ENCODE data around the gene NKX6-2. TPM values are rescaled to one million over a fixed set of nuclear protein-coding genes. Genes with fewer than 3 reads are reported as not detected.

The NKX6-2 gene
- total RNA-seq, 2 experiments from 2014 or later, result not detected

DNA sequence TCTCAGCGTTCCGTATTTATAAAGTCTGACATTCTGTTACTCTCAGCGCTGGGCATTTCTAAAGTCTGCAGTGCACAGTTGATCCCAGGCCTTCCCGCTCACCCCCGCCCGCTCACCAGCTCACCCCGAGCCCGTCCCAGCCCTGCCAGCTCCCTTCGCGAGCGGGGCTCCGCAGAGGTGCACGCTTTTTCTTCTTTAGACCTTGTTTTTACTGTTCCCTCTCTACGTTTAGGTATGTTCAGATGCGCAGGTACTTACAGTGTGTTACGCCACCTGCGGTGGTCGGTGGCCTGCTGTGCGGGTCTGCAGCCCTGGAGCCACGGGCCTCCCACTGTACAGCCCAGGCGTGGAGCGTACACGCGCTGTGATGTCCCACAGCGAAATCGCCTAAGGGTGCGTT lies 28.8 kb downstream of the NKX6-2 start:
- POLR2A ChIA-PET, result no interaction called here
- Mint-ChIP-seq H3K27me3 (no peaks in the 10 kb centered on the region), H3K9me3 (peaks cover 7% of the 10 kb centered on the region), H3K4me3 (no peak overlapping the region), H3K27ac (no peak overlapping the region), H3K36me3 (peaks cover 15% of the 10 kb centered on the region), H3K4me1 (peaks cover 2% of the 10 kb centered on the region)
- ATAC-seq (ENCODE audit: low read depth), result no peak
- no peak for DNase-seq

DNA sequence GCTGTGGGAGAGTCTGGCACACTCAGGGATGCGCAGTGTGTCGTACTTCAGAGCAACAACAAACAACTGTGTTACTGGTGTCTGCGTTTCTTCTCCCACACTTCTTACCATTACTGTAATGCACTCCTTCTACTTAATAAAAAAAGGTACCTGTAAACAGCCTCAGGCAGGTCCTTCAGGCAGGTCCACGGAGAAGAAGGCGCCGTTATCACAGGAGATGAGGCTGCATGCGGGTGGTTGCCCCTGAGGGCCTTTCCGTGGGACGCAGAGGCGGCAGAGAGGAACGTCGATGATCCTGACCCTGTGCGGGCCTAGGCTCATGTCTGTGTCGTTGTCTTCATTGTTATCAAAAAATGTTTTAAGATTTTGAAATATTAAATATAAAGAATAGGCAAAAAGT lies 29.4 kb downstream of the NKX6-2 start:
- Mint-ChIP-seq H3K27me3 (no peaks in the 10 kb centered on the region), H3K9me3 (peaks cover 7% of the 10 kb centered on the region), H3K4me3 (no peak overlapping the region), H3K4me1 (peaks cover 2% of the 10 kb centered on the region), H3K27ac (no peak overlapping the region), H3K36me3 (peaks cover 13% of the 10 kb centered on the region)
- DNase-seq (no peak), ATAC-seq (ENCODE audit: low read depth) (no peak)
- POLR2A ChIA-PET, result no interaction called here

DNA sequence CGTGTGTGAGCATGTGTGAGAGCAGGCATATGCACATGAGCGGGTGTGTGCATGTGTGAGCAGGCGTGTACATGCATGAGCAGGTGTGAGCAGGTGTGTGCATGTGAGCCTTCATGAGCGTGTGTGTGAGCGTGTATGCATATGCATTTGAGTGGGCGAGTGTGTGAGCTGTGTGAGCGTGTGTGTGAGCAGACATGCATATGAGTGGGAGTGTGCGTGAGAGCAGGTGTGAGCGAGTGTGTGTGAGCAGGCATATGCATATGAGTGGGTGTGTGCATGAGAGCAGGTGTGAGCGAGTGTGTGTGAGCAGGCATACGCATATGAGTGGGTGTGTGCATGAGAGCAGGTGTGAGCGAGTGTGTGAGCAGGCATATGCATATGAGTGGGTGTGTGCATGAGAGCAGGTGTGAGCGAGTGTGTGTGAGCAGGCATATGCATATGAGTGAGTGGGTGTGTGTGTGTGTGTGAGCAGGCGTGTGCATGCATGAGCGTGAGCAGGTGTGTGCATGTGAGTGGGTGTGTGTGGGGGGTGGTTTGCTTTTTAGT lies 30.7 kb downstream of the NKX6-2 start:
- Mint-ChIP-seq H3K4me1 (peaks cover 2% of the 10 kb centered on the region), H3K4me3 (no peak overlapping the region), H3K9me3 (peaks cover 7% of the 10 kb centered on the region), H3K36me3 (peaks cover 13% of the 10 kb centered on the region), H3K27ac (no peak overlapping the region), H3K27me3 (no peaks in the 10 kb centered on the region)
- DNase-seq (no peak), ATAC-seq (ENCODE audit: low read depth) (no peak)
- POLR2A ChIA-PET, result no interaction called here

DNA sequence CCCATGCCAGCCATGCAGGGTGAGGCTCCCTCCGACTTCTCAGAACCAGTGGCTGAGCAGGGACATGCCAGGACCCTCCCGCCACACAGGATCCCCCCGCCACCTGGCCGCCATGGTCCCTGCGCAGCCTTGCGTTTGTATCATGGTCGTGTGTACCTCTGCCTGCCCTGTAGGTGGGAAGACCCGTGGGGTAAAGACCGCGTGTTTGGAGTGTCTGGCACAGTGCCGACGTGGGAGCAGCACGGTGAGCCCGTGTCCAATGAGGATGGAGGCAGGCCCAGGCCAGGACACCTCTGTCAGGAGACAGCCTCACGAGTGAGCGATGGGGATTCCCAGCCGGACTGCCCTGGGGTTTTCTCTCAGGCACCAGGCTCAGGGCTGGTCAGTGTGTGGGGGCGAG lies 31.9 kb downstream of the NKX6-2 start:
- H3K9me3 Mint-ChIP-seq, result peaks cover 7% of the 10 kb centered on the region
- H3K27ac Mint-ChIP-seq, result no peak overlapping the region
- no peaks in the 10 kb centered on the region for H3K27me3 Mint-ChIP-seq
- no peak overlapping the region for H3K4me3 Mint-ChIP-seq
- H3K36me3 Mint-ChIP-seq, result peaks cover 13% of the 10 kb centered on the region
- H3K4me1 Mint-ChIP-seq, result peaks cover 2% of the 10 kb centered on the region
- DNase-seq (no peak), ATAC-seq (ENCODE audit: low read depth) (no peak)
- POLR2A ChIA-PET, result no interaction called here

DNA sequence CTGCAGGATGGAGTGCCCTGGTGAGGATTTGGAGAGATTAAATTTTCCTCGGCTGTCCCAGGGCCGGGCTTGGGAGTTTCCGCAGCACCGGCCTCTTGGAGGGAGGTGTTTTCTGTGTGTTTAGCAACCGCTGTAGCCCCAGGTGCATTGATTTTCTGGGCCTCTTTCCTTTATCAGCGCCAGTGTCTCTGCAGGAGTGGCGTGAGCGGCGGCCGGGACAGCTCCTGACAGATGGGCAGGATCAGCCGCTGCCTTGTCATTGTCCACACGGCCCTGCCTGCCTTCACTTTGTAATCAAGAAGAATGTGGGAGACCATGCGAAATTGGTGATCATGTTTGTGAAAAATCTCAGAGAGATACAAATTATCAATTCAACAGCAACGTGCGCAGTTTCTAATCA lies 32.4 kb downstream of the NKX6-2 start:
- no peaks in the 10 kb centered on the region for H3K27me3 Mint-ChIP-seq
- POLR2A ChIA-PET, result no interaction called here
- ATAC-seq (ENCODE audit: low read depth) (no peak), DNase-seq (no peak)
- peaks cover 7% of the 10 kb centered on the region for H3K9me3 Mint-ChIP-seq
- no peak overlapping the region for H3K27ac Mint-ChIP-seq
- H3K4me3 Mint-ChIP-seq, result no peak overlapping the region
- peaks cover 13% of the 10 kb centered on the region for H3K36me3 Mint-ChIP-seq
- peaks cover 2% of the 10 kb centered on the region for H3K4me1 Mint-ChIP-seq

DNA sequence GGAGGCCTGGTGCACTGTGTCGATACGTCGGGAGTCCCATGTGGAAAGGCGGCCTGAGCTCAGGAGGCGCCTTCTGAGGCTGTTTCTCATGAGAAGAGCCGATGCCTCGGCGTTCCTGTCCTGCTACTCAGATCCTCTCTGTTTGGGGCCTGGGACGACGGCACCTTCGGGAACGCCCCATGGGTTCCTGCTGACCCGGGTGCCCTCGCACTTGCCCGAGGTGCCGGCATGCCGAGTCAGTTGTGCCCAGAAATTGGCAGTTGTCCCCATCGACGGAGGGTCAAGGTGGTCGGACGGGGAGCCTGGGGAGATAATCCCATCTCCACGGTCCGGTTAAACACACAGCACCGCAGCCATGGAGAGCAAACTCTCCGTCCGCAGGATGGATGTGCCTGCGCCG lies 33.0 kb downstream of the NKX6-2 start:
- ATAC-seq (ENCODE audit: low read depth), result no peak
- H3K27ac Mint-ChIP-seq, result no peak overlapping the region
- DNase-seq, result no peak
- peaks cover 13% of the 10 kb centered on the region for H3K36me3 Mint-ChIP-seq
- POLR2A ChIA-PET, result no interaction called here
- H3K27me3 Mint-ChIP-seq, result no peaks in the 10 kb centered on the region
- H3K9me3 Mint-ChIP-seq, result peaks cover 7% of the 10 kb centered on the region
- peaks cover 2% of the 10 kb centered on the region for H3K4me1 Mint-ChIP-seq
- no peak overlapping the region for H3K4me3 Mint-ChIP-seq

DNA sequence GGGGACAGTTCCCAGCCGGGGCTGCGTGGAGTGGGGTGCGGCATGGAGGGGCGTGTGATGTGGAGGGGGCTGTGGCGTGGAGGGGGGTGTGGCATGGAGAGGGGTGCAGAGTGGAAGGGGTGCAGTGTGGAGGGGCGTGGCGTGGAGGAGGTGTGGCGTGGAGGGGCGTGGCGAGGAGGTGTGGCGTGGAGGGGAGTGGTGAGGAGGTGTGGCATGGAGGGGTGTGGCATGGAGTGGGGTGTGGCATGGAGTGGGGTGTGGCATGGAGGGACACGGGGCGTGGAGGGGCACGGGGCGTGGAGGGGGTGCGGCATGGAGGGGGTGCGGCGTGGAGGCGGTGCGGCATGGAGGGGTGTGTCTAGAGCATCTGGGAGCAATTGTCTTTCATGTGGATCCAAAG lies 33.6 kb downstream of the NKX6-2 start:
- Mint-ChIP-seq H3K27ac (no peak overlapping the region), H3K36me3 (peaks cover 13% of the 10 kb centered on the region), H3K4me1 (peaks cover 2% of the 10 kb centered on the region), H3K27me3 (no peaks in the 10 kb centered on the region), H3K9me3 (peaks cover 7% of the 10 kb centered on the region), H3K4me3 (no peak overlapping the region)
- no peak for DNase-seq
- no peak for ATAC-seq (ENCODE audit: low read depth)
- POLR2A ChIA-PET, result no interaction called here

DNA sequence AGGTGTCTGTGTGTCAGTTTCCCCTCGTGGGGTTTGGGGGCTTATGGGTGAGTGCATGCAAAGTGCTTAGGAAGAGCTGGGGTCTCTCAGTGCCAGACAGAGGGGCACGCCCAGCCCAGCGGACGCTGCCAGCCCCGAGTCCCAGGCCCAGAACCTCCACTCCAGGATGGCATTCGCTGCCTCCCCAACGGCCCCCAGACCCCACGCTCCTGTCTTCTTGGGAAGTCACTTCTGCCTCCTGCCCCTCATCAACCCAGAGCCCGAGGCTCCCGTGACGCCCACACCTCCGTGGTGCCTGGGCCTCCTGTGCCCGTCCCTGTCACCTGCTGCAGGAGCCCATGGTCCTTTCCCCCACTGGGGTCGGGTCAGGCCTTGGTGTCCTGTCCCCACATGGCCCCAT lies 35.0 kb downstream of the NKX6-2 start:
- Mint-ChIP-seq H3K9me3 (peaks cover 7% of the 10 kb centered on the region), H3K27ac (no peak overlapping the region), H3K36me3 (peaks cover 10% of the 10 kb centered on the region), H3K4me1 (peaks cover 2% of the 10 kb centered on the region), H3K4me3 (no peak overlapping the region), H3K27me3 (no peaks in the 10 kb centered on the region)
- POLR2A ChIA-PET, result no interaction called here
- ATAC-seq (ENCODE audit: low read depth) (no peak), DNase-seq (no peak)

DNA sequence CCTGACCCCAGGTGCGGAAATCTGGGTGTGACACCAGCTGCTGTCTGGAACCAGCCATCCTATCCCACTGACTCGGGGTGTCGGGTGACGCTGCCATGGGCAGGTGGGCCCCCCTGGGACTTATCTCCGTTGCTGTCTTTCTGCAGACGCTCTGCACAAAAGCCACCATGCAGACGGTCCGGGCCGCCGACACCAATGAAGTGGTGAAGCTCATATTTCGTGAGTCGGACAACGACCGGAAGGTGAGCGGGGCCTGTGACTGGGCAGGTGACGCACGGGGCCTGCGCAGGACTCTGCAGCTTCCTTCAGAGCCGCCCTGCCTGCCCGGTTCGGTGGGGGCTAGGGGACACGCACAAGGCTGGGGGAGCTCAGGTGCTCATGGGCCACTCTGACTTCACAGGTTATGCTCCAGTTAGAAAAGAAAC lies 36.6 kb downstream of the NKX6-2 start:
- Mint-ChIP-seq H3K27me3 (no peaks in the 10 kb centered on the region), H3K9me3 (no peaks in the 10 kb centered on the region), H3K27ac (no peak overlapping the region), H3K4me1 (no peaks in the 10 kb centered on the region), H3K36me3 (peaks cover 2% of the 10 kb centered on the region), H3K4me3 (no peak overlapping the region)
- POLR2A ChIA-PET, result no interaction called here
- DNase-seq (no peak), ATAC-seq (ENCODE audit: low read depth) (no peak)

DNA sequence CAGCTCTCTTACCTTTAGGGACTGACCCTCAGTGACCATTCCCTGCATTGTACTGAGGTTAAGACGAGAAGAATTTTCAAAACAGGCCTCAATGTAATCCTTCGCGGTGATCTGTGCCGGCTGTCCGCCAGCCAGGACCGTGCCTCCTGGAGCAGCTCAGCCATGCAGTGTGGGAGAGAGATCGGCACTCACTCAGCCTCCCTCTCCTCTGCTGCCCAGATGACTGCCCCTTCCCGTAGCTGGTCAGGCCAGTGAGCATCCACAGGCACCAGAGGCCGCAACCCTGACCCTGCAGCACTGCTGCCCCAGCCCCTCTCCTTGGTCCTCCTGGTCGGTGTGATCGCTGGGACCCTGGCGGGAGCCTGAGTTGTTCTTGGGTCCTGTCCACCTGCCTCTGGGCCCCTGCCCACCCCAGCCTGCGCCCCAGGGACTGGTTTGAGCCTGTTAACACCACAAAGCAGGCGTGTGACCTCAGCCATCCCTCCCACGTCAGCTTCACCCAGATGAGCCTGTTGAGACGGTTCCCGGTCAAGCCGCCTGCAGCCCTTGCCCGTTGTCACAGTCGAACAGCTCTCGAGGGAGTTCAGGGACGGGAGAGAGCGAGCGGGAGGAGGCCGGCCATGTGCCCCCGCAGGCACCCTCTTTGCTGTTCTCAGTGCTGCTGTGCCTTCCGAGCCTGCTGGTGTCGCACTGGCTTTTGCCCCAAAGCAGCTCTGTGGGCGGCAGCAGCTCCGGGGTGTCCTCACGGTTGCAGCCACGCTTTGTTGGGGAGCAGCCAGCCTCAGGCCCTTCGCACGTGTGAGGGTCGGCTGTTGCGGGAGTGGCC lies 37.2 kb downstream of the NKX6-2 start:
- no peaks in the 10 kb centered on the region for H3K4me1 Mint-ChIP-seq
- ATAC-seq (ENCODE audit: low read depth) (no peak), DNase-seq (no peak)
- POLR2A ChIA-PET, result no interaction called here
- H3K27ac Mint-ChIP-seq, result no peak overlapping the region
- no peaks in the 10 kb centered on the region for H3K36me3 Mint-ChIP-seq
- no peak overlapping the region for H3K4me3 Mint-ChIP-seq
- no peaks in the 10 kb centered on the region for H3K9me3 Mint-ChIP-seq
- no peaks in the 10 kb centered on the region for H3K27me3 Mint-ChIP-seq

DNA sequence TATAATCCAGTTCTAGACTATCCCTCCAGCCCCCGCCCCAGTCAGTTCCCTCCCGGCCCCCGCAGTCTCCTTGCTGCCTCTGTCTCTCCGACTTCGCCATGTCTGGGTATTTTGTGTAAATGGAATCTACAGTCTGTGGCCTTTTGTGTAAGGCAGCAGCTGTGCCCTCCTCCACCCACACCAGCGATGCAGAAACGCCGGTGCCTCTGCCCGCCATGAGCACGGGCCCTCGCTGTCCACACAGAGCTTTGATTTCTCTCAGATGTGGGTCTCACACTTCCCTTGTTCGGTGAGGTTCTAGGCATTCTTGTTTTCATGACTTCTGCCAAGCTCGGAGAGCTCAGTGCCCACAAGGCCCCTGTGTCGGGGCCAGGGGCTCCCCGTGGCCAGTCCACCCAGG lies 37.8 kb downstream of the NKX6-2 start:
- DNase-seq, result no peak
- no peaks in the 10 kb centered on the region for H3K27me3 Mint-ChIP-seq
- no peak overlapping the region for H3K27ac Mint-ChIP-seq
- no peaks in the 10 kb centered on the region for H3K4me1 Mint-ChIP-seq
- no peaks in the 10 kb centered on the region for H3K36me3 Mint-ChIP-seq
- no peaks in the 10 kb centered on the region for H3K9me3 Mint-ChIP-seq
- H3K4me3 Mint-ChIP-seq, result no peak overlapping the region
- no peak for ATAC-seq (ENCODE audit: low read depth)
- POLR2A ChIA-PET, result no interaction called here

DNA sequence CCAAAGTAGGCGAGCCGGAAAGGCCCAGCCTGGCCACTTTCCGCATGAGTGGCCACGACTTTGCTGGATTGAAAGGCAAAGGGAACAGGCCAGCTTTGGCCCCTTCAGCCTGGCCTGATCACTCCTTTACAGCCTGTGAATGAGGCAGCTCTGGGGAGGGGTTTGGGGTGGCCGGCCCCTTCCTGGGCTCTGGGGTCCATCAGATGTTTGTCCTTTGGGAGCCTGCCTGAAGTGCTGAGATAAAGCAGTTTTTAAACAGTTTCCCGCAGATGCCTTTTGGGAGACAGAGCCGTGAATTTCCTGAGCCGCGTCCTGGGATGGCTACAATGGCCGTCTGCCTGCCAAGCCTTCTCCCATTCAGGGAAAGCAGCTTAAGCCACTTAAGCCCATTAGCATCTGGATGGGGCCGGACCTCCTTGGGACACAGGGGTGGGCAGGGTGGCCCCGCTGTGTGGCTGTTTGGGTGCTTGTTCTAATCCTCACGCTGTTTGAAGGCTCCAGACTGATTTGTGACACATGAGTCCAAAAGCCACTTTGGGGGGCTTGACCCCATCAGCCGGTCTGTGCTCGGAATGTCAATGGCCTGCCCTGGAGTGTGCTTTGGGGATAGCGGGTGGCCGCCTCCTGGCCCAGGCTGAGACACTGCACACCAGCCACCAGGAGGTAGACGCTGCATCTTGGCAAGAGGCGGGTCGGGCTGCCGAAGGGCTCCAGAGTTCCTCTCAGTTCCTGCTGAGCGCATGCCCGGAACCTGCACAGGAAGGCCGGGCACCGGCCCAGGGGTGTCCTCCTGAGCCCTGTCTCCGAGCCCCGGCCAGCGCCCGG lies 38.9 kb downstream of the NKX6-2 start:
- no peak overlapping the region for H3K4me3 Mint-ChIP-seq
- ATAC-seq (ENCODE audit: low read depth), result no peak
- H3K36me3 Mint-ChIP-seq, result no peaks in the 10 kb centered on the region
- H3K9me3 Mint-ChIP-seq, result no peaks in the 10 kb centered on the region
- DNase-seq, result no peak
- no peaks in the 10 kb centered on the region for H3K4me1 Mint-ChIP-seq
- H3K27ac Mint-ChIP-seq, result no peak overlapping the region
- no peaks in the 10 kb centered on the region for H3K27me3 Mint-ChIP-seq
- POLR2A ChIA-PET, result no interaction called here

DNA sequence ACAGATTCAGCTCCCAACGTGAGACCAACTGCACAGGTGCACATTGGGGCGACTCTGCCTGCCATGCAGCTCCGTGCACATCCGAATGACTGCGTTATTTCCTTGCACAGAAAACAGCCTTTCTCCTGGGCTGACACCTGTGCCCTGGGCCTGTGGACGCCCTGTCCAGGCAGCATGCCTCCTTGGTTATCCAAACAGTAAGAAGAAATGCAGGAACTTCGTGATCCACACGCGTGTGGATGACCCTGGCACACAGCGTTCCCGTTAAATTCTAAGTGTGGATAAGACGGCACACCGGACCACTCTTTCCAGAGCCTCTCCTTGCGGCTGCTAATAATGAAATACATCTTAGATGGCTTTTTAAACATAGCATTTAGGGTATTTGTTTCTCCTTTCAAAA lies 39.6 kb downstream of the NKX6-2 start:
- POLR2A ChIA-PET, result no interaction called here
- DNase-seq, result no peak
- no peak for ATAC-seq (ENCODE audit: low read depth)
- no peaks in the 10 kb centered on the region for H3K27me3 Mint-ChIP-seq
- no peaks in the 10 kb centered on the region for H3K4me1 Mint-ChIP-seq
- no peak overlapping the region for H3K4me3 Mint-ChIP-seq
- H3K36me3 Mint-ChIP-seq, result no peaks in the 10 kb centered on the region
- no peak overlapping the region for H3K27ac Mint-ChIP-seq
- no peaks in the 10 kb centered on the region for H3K9me3 Mint-ChIP-seq

DNA sequence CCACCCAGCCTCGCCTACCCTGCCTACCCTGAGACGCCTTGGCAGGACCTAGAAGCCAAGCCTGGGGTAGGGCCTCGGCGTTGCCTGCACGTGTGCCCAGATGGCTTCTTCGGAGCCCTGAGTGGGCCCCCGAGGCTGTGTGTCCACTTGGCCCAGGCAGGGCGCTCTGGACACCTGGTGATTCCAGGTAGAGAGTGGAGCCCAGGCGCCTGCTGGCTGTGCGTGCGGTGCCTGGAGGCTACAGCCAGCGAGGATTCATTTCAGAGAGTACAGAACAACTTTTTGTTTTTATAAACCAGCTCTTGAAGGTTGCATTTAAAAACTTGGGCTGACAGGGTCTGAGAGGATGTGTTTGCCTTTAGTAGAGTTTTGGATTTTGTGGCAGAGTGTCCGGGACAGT lies 40.0 kb downstream of the NKX6-2 start:
- POLR2A ChIA-PET, result no interaction called here
- no peaks in the 10 kb centered on the region for H3K27me3 Mint-ChIP-seq
- no peaks in the 10 kb centered on the region for H3K9me3 Mint-ChIP-seq
- no peak overlapping the region for H3K27ac Mint-ChIP-seq
- H3K36me3 Mint-ChIP-seq, result no peaks in the 10 kb centered on the region
- no peak overlapping the region for H3K4me3 Mint-ChIP-seq
- DNase-seq (no peak), ATAC-seq (ENCODE audit: low read depth) (no peak)
- H3K4me1 Mint-ChIP-seq, result no peaks in the 10 kb centered on the region
